Measurements from ENCODE around the gene COX6B1. TPM values are rescaled to one million over a fixed set of nuclear protein-coding genes. Genes with fewer than 3 reads are reported as not detected.
"Not testable (repeated sequence)": the region's sequence is repeated elsewhere in the genome, so short reads cannot be mapped to it uniquely, and the experiment has no call there.

COX6B1 gene
- 256 TPM for polyA plus RNA-seq (ENCODE audit: insufficient read length)

GRCh38 chr19:35648017-35648961, at the start of gene COX6B1:
Gene COX6B1 (plus strand): TSS chr19:35648323. CDS start chr19:35651244, 2,921 bp downstream.
- DNase-seq, result peak; percentile 95

- DNase-seq, result no peak
Observed at GRCh38 chr19:35601971-35602370, 46.2 kb upstream of the COX6B1 start.

- not testable (repeated sequence) for DNase-seq
Observed at GRCh38 chr19:35604436-35604835, 43.7 kb upstream of the COX6B1 start.

GRCh38 chr19:35607170-35607569, 41.0 kb upstream of the COX6B1 start:
- not testable (repeated sequence) for DNase-seq

- DNase-seq, result no peak
Observed at GRCh38 chr19:35607661-35608060, 40.5 kb upstream of the COX6B1 start.

GRCh38 chr19:35608251-35608650, 39.9 kb upstream of the COX6B1 start:
- no peak for DNase-seq

GRCh38 chr19:35609851-35610353, 38.2 kb upstream of the COX6B1 start:
- DNase-seq, result no peak

GRCh38 chr19:35612224-35612558, 35.9 kb upstream of the COX6B1 start:
- no peak for DNase-seq

- DNase-seq, result peak; percentile 97
Observed at GRCh38 chr19:35612559-35613321, 35.4 kb upstream of the COX6B1 start, which contains the start of gene HAUS5. Gene HAUS5 (plus strand): TSS chr19:35612735. CDS start chr19:35612795, 60 bp downstream.

- no peak for DNase-seq
Observed at GRCh38 chr19:35613574-35613973, 34.5 kb upstream of the COX6B1 start.

- no peak for DNase-seq
Observed at GRCh38 chr19:35615036-35615435, 33.1 kb upstream of the COX6B1 start.

- DNase-seq, result no peak
Observed at GRCh38 chr19:35618857-35619256, 29.3 kb upstream of the COX6B1 start.

GRCh38 chr19:35619290-35619923, 28.7 kb upstream of the COX6B1 start:
- no peak for DNase-seq

GRCh38 chr19:35620001-35620400, 28.1 kb upstream of the COX6B1 start:
- DNase-seq, result no peak

GRCh38 chr19:35621708-35622107, 26.4 kb upstream of the COX6B1 start:
- no peak for DNase-seq

GRCh38 chr19:35622750-35623149, 25.4 kb upstream of the COX6B1 start:
- no peak for DNase-seq

- no peak for DNase-seq
Observed at GRCh38 chr19:35623327-35624010, 24.7 kb upstream of the COX6B1 start.

- no peak for DNase-seq
Observed at GRCh38 chr19:35628264-35628564, 19.9 kb upstream of the COX6B1 start.

GRCh38 chr19:35628565-35629331, 19.4 kb upstream of the COX6B1 start, which contains the start of gene RBM42:
Gene RBM42 (plus strand): TSS chr19:35629036. CDS start chr19:35629154, 118 bp downstream.
- peak; percentile 98 for DNase-seq

- no peak for DNase-seq
Observed at GRCh38 chr19:35629332-35629633, 18.8 kb upstream of the COX6B1 start.

- no peak for DNase-seq
Observed at GRCh38 chr19:35633727-35634440, 14.2 kb upstream of the COX6B1 start.
